ENCODE data around the gene MAP3K7CL. TPM values are rescaled to one million over a fixed set of nuclear protein-coding genes. Genes with fewer than 3 reads are reported as not detected.

MAP3K7CL gene
- total RNA-seq, 1 donor from 2014 or later = 3.1 TPM

GRCh38 chr21:29196670-29197191, 66.3 kb downstream of the MAP3K7CL start:
- ATAC-seq = peak; percentile 7

GRCh38 chr21:29201186-29201585, 70.7 kb downstream of the MAP3K7CL start:
- ATAC-seq = no peak

- ATAC-seq = no peak
Measured at GRCh38 chr21:29205009-29205408, 74.6 kb downstream of the MAP3K7CL start.

GRCh38 chr21:29205988-29206387, 75.5 kb downstream of the MAP3K7CL start:
- ATAC-seq = peak; percentile 32

- ATAC-seq = no peak
Measured at GRCh38 chr21:29206445-29206844, 76.0 kb downstream of the MAP3K7CL start.

GRCh38 chr21:29207201-29207600, 76.8 kb downstream of the MAP3K7CL start:
- no peak for ATAC-seq

- ATAC-seq = no peak
Measured at GRCh38 chr21:29208044-29208681, 77.7 kb downstream of the MAP3K7CL start.

GRCh38 chr21:29208682-29209059, 78.2 kb downstream of the MAP3K7CL start:
- ATAC-seq = no peak

GRCh38 chr21:29209696-29210095, 79.3 kb downstream of the MAP3K7CL start:
- no peak for ATAC-seq

GRCh38 chr21:29211205-29211604, 80.8 kb downstream of the MAP3K7CL start:
- no peak for ATAC-seq

- ATAC-seq = no peak
Measured at GRCh38 chr21:29212446-29212845, 82.0 kb downstream of the MAP3K7CL start.

GRCh38 chr21:29213513-29214385, 83.3 kb downstream of the MAP3K7CL start:
- no peak for ATAC-seq

GRCh38 chr21:29215709-29216108, 85.3 kb downstream of the MAP3K7CL start:
- no peak for ATAC-seq

GRCh38 chr21:29217818-29218291, 87.4 kb downstream of the MAP3K7CL start:
- ATAC-seq = peak; percentile 91

- no peak for ATAC-seq
Measured at GRCh38 chr21:29218749-29219148, 88.3 kb downstream of the MAP3K7CL start.

- peak; percentile 61 for ATAC-seq
Measured at GRCh38 chr21:29219165-29219770, 88.8 kb downstream of the MAP3K7CL start.

- no peak for ATAC-seq
Measured at GRCh38 chr21:29221253-29221744, 90.9 kb downstream of the MAP3K7CL start.

GRCh38 chr21:29224006-29224405, 93.6 kb downstream of the MAP3K7CL start:
- ATAC-seq = no peak

Other genes starting within 250 kb of the MAP3K7CL start
- 14.9 TPM for gene LTN1, start 137.8 kb upstream of the MAP3K7CL start, total RNA-seq
- 14.4 TPM for gene RWDD2B, start 111.3 kb upstream of the MAP3K7CL start, total RNA-seq
- gene USP16, start 106.0 kb upstream of the MAP3K7CL start, total RNA-seq = 21.7 TPM
- gene CCT8, start 57.0 kb upstream of the MAP3K7CL start, total RNA-seq = 105 TPM
- 61.5 TPM for gene BACH1, start 168.3 kb downstream of the MAP3K7CL start, total RNA-seq

All from esophagus mucosa (tissue), 1 donor.